Measurements from ENCODE around the gene AUTS2.

The AUTS2 gene

DNA sequence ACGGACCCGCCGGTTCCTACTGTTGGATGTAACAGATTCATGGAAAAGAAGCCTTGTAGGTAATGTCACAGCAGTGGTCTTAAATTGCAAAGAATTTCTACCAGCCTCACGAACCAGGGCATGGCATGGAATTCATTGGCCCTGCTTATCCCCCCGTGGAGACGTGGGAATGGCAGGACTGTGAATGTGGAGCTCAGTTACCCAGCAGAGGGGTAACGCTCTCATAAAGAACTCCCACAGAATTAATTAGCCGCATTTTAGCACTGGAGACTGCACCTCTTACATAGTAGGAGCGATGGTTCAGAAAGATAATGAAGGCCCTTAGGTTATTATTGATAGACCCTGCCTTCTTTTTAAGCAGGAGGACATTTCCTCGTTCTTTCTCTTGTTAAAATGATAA, 715.4 kb downstream of the AUTS2 start:
- DNase-seq (ENCODE audit: low read depth): no peak

DNA sequence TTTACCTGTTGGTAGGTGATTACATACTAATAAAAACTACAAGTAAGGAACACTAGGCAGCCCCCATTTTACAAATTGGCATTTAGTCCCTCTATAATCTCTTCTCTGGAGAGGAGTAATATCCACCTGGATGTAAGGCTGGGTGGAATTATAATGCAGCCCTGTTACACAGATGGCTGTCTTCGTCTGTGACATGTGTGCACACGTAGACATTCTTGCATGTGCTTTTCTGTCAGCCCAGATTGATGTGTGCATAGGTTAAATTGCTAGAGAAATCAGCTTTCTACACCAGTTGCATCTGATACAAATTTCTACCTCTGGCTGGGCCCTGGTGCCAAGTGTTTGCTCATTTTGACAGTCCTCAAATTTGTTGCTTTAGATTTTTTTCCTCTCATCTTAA, 715.9 kb downstream of the AUTS2 start:
- DNase-seq (ENCODE audit: low read depth): no peak

DNA sequence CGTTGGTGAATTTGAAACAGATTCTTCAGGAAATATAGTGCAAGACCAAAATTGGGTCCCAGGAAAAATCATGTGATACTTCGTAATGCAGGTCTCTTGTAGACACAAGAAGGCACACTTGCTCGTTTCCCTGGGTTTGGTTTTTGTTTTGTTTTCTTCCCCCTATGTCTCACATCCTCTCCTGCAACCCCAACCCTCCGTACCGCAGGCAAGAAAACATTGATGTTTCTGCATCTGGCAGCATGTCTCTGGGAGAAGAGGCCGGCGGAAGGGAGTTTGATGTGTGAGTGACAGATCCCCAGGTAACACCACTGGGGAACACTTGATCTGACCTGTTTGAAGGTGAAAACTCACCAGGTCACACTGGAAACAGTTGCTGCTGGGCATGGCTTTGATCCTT, 718.5 kb downstream of the AUTS2 start:
- DNase-seq (ENCODE audit: low read depth): no peak

DNA sequence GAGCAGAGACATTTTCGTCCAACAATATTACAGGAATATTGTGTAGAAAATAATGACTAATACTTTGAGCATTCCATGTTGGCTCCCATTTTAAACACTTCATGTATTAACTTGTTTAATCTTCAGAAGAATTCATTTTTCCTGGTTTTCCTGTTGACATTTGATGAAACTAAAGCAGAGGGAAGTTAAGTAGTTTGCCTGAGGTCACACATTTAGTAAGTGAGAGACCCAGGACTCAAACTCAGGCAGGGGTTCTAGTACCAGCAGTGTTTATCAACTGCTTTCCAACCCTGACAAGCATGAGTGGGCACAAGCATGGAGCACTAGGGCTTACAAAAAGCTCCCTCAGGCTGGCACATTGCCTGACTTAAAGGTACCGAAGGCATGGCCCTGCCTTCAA, 719.1 kb downstream of the AUTS2 start:
- no peak for DNase-seq (ENCODE audit: low read depth)

DNA sequence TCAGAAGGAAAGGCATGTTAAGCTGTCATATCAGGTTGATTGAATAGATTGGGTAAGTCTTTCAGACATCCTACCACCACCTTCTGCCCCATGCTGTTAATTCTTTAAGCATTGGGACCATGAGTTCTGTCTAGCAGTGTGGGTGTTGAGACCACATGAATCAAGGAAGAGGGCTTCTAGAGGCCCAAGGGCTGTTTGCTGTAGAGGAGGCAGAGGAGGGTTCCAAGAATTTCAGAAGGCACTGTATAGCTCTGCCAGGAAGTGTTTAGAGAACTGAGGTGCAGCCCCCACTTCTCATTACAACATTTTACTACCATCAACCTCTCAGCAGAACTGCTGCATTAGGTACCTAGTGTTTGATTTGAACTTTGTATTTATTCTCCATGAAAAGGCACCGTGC, 720.2 kb downstream of the AUTS2 start:
- no peak for DNase-seq (ENCODE audit: low read depth)

DNA sequence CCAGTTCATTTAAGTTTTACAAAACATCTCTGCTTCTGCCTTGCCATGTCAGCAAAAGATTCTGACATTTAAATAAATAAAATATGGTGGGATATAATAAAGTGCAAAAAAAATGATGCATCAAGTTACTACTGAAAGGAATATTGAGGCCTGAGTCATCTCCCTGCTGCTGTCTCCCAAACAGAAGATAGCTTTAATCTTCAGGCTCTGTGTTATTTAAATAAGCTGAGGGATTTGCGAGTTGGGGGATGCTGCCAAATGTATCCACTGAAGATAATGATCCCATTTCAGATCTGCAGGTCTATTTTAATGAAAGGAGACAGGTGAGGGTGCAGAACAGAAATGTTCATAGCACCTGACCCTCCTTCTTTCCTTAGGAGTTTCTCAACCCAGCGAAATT, 720.8 kb downstream of the AUTS2 start:
- DNase-seq (ENCODE audit: low read depth): no peak

DNA sequence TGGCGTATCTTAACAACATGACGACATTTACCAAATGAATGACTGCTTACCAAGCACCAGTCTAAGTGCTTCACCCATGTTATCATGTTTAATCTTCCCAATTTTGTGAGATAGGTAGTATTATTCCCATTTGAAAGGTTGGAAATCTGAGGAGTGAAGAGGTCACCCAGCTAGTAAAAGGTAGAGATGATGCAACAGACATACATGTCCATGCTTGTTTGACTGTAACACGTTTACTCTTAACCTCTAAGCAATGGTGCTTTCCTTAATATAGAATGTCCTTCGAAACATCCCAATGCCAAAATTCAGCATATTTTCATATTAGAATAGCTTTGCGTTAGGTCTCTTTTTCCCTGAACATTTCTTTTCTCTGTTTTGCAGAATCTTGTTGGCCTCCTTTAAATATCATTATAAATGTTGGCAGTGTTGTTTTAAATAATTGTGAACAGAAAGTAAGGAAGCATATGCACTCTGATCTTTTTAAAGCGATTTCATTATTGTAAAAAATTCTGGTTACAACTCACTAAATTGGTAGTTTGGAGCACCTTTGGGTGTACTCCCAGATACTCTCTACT, 722.8 kb downstream of the AUTS2 start:
- DNase-seq (ENCODE audit: low read depth): no peak

DNA sequence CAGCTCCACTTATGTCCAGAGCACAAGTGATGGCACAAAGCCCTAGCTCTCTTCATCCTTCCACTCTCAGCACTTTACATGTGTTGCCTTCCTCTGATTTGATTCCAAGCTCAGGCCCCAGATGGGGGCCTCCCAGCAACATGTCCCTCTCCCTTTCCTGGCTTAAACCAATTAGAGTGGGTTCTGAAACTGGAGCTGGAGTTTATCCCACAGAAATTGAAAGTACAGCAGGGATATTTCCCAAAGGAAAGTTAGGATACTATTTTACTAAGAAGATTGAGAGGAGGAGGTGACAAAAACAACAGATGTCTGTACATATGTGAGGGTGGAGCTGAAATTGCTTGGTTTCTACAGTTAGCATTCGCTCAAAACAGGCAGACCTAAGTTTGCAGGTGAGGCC, 724.6 kb downstream of the AUTS2 start:
- no peak for DNase-seq (ENCODE audit: low read depth)

DNA sequence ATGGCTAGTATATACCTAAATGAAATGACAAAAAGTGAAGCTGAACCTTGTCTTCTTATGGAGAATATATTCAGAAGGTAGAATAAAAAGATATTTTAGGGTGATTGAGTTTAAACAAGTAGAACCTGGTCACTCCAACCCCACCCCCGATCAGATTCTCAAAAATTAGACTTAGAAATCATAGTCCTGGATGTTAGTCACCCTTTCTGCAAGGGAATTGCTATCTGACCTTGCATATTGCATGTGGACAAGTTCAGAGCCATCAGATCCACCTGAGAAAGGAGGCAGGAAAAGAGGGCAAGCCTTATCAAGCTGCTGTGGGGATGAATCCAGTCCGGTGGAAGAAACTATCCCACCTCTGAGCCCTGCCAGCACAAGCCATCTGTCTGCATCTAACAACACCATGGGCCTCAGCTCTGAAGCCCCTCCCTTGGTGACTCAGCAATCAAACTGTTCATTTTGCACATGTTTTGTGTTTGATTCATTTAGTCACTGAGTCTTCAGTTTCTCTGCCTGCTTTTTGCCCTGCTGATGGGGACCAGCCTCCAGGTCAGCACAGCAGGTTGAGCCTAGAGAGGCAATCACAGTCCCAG, 727.3 kb downstream of the AUTS2 start:
- no peak for DNase-seq (ENCODE audit: low read depth)

DNA sequence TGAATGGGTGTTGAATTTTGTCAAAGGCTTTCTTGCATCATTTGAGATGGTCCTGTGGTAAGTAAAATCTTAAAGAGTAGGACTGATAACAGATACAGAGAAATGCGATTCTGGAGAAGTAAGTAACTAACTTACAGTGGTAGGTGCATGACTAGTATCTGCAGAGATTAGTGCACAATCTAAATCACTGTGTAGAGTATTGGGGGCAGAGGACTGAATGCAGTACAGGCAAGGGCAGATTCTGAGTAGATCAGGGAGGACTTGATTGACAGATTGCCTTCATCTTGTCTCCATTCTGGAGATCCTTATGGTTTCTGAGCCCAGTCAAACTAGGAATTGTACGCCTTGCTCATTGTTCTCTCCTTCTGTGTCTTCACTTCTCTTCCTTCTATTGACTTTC, 736.0 kb downstream of the AUTS2 start:
- no peak for DNase-seq (ENCODE audit: low read depth)

DNA sequence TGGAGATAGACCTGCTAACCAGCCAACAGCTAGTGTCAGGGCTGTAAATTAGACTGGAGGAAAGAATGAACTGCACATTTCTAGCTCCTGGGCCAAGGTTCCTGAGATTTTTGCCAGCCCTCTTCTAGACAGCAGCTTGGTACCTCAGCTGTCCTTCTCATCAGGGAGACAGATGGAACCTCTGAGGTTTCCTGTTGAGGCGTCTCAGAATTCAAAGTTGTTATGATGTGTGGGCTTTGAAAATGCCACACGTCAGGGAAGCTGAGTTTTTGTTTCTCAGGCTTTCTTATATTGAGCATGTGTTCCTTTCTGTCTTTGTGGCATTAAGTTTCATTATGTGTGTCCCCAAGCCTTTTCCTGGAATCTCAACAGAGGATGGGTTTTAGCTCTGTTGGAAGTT, 736.6 kb downstream of the AUTS2 start:
- no peak for DNase-seq (ENCODE audit: low read depth)

DNA sequence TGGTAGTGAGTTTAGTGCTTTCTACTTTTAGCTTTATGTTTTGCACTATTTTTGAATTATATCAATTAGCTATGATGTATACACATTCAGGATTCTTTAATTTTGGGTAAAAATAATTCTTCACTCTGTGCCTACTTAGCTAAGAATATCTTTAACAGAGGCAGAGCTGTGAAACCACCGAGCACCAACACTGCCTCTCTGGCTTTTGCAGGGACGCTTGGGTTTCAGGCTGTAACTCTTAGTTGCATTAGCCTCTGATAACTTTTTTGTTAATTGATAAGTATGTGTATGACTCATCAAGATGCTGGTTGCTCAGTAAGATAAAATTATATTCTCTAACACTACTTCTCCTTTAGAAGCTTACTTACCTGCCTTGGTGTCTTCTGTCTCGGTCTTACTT, 738.3 kb downstream of the AUTS2 start:
- no peak for DNase-seq (ENCODE audit: low read depth)

DNA sequence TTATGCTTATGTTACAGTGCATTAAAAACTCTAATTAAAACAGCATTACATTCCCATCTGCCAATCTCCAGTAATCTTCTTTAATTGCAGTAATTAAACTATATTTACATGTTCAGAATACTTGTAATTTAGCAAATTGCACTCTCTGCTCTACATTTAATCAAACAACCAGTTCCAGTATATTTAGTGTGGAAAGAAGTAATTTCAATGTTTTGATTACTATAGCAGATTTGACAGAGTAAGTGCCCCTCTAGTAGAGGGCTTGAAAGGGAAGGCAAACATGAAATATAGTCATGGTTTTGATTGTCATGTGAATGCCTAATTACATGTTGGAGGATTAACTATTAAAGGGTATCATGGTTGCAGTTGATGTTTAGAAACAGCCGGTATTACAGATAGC, 739.7 kb downstream of the AUTS2 start:
- DNase-seq (ENCODE audit: low read depth): no peak

DNA sequence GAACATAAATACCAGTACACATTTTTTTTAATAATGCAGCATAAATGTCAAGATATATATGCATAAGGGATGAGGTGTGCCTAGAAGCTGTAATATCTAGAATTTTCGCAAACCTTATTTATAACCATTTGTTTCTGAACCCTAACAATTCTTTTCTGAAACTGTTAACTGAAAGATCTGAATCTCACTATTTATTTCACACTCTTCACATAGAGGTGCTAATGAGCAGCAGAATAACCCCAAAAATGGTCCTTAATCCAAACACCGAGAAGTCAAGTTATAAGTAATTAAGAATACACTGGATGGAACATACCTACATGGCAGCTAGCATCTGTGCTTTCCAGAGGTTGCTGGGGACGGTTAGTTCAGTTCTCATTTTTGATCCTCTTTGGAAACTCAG, 742.0 kb downstream of the AUTS2 start:
- DNase-seq (ENCODE audit: low read depth): no peak

DNA sequence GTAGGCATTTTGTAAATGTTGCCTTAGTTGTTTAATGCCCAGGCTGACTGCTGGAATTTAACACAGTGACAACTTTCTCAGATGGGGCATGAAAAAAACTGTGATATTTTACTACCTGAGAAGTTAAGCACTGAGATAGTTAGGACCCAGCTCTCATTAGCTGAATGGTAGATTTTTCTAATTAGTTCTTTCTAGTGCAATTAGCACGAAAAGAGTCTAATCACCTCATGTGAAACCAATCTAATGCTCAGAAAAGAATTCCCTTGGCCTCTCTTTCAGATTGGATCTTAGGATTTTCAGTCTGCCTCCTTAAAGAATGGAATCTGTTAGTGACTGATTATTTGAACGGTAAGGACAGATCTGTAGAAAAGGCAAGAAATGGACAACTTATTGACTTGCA, 743.2 kb downstream of the AUTS2 start:
- DNase-seq (ENCODE audit: low read depth): no peak

DNA sequence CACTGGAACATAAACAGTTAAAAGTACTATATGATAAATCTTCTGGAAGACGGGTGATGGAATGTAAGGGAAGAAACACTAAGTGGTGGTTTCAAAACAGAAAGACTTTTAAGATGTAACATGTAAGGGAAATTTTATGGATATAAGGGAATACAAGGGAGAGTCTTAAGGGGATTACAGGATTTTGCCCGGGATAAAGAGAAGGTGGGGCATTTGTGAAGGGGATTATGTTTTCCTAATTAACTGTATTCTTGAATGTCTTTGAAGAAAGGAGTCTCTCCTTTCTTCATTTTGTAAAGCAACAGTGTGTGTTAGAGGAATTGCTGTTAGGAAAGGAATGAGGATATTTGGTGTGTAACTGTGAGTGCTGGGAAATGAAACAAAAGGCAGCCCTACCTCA, 745.2 kb downstream of the AUTS2 start:
- no peak for DNase-seq (ENCODE audit: low read depth)

DNA sequence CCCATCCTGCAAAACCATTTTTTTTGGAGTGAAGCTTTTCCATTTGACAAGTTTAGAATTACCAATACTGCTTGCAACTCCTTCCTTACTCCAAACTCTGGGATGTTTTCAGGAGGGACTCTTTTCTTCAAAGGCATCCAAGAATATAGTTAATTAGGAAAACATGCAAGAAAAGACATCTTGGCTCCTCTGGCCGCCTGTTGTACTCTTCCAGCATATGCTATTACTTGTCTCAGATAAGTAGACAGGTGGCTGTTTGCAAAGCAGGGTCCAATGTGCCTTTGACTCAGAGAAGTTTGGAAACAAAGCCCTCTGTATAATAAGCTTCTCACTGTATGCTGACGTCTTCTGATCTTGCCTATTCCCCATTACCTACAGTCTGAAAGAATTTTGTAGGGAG, 746.5 kb downstream of the AUTS2 start:
- DNase-seq (ENCODE audit: low read depth): no peak

DNA sequence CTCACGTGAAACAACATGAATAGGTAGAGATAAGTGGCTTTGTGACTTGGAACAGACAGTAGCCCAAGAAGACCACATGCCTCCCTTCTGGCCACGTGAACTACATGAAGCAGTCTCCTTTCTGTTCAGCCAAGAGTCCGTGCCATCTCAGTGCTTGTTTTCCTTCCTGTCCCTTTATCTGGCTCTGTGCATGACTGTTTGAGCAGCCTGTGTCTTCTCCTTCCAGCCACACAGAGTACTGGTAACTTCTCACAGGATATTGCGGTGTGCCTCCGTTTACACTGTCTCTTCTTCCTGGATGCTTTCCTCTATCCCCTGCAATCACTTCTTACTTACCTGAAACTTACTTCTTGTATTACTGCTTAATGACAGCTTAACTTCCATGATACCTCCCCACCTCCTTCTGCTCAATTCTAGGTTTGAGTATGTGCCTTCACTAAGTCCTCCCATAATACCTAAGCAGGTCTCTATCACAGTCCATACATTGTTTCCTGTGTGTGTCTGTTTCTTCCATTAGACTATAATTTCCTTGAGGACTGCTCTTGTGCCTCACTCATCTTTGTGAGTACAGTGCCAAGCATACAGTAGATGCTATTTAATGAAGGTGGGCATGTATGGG, 748.7 kb downstream of the AUTS2 start:
- DNase-seq (ENCODE audit: low read depth): no peak

DNA sequence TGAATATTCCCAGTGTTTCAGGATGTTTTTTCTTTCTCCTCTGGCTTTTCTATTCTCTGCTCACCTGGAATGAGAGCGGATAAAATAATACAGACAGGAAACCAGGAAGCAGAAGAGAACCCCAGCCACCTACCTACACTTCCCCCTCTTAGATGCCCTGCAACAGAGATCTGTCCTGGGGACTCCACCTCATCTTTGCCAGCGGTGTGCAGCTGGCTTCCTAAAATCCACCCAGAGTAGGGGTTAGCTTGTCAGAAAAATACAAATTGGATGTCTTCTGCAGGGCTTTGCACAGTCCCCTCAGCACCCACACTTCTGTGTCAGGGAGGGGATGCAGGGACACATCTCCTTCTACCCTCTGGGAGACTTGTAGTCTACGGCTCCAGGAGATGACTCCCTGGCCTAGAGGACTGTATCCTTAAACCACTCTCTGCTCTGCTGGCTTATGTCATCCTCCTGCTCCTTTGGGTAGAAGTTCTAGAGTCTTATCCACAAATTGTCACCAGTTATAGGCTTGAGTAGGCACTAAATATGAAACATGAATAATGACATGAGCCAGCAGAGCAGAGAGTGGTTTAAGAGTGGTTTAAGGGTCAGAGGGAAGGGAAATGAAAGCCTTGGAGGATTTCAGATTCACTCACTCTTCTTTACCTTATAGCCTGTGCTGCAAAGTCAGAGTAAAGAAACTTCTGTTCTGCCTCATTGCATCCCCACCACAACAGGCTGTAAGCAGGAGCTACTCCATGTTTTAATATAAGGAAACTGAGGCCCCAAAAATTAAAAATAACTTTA, 749.4 kb downstream of the AUTS2 start:
- DNase-seq (ENCODE audit: low read depth): no peak

DNA sequence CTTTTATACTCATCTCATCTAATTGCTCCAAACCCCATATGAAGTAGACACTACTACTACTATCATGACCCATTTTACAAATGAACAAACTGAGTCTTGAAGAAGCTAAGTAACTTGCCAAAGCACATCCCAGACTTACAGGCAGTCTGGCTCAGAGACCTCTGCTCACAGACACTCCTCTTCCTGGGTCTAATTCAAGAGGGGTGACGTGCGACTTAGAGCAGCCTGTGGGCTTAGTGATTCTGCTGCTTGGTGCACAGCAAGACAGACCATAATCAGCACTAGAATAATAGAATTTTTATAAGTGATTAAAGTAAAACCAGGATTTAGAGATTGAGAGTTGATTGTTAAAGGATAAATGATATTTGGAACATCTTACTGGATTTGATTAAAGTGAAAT, 750.8 kb downstream of the AUTS2 start:
- no peak for DNase-seq (ENCODE audit: low read depth)

DNA sequence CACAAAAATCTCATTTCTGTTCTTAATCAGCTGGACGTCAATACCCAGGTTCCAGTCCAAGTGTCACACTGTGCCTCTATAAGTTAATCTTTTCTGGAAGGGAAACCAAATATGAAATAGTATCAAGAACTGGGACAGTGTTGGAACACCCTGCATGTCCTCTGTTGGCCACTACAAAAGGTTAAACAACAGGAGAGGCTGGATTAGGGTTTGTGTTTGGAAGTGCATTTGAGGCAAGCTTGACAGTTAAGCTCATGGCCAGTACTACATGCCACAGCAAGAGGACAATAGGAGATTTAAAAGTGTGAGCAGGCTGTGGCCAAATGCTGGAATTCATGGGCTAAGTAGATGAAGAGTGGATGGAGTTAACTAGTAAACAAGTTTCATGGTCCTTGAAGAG, 751.5 kb downstream of the AUTS2 start:
- DNase-seq (ENCODE audit: low read depth): no peak

DNA sequence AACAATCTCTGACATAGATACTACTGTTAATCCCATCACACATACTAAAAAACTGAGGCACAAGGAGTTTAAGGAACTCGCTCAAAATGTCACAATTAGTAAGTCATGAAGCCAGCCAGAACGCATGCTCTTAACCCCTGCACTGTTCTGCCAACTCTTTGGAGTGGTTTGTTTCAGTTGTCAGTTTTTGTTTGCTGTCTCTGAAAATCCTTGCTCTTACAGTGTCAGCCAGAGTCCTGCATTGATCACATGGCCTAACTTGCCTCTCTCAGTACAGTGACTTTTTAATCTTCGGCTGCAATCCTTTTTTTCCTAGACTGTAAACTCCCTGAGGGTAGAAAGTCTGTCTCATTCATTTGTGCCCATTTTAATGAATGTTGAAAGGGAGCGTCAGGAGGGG, 753.8 kb downstream of the AUTS2 start:
- no peak for DNase-seq (ENCODE audit: low read depth)

DNA sequence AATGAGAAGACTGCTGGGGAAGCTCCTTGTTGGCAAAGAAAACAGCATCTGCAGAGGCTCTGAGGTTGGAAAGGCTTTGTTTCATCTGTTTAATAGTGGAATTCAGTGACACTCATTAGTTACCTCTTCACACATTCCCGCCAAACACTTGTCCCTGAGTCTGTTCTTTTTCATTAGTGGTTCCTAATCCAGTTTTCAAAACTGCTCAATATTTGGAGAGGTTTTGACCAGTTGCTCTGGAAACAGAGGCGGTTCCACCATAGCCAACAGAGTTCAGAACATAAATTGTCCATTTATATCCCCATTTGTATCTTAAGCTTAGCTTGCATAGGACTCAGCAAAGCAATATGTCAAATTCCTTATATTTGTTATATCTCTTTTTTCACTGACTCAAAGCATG, 754.6 kb downstream of the AUTS2 start:
- no peak for DNase-seq (ENCODE audit: low read depth)
